ENCODE measurements around the gene IL16.

The IL16 gene

GRCh38 chr15:81257435-81257834 lies 60.8 kb downstream of the IL16 start:
- DNase-seq (ENCODE audit: low spot score) = no peak

DNA sequence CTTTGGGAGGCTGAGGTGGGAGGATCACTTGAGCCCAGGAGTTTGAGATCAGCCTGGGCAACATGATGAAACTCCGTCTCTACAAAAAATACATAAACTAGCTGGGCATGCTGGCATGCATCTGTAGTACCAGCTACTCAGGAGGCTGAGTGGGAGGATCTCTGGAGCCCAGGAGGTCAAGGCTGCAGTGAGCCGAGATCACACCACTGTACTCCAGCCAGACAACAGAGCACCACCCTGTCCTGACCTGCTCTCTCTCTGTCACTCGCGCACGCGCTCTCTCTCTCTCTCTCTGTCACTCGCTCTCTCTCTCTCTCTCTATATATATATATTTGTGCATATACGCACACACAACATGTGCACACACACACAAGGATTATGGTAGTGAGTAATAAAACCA lies 61.8 kb downstream of the IL16 start:
- DNase-seq (ENCODE audit: low spot score) = no peak

DNA sequence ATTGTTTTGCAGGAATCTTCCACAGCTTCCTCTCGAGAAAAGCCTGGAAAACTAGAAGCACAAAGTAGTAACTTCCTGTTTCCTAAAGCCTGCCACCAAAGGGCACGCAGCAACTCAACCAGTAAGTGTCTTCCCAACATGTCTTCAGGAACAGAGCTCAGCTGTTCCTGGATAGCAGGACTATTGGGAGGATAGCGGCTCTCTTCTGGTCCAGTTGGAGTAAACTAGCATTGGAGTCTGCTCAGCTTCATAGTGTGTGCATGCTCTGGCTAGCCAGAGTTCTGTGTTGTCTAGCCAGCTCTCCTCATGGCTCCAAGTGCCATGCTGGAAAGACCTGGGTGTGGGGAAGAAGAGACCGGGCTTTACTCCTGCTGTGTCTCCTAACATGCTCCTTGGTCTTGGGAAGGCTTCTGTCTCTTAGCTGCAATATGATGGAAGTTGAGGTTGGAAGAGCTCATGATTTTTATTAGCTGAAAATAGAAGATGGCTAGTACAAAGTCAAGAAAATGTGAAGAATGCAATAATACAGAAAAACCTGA lies 63.1 kb downstream of the IL16 start:
- no peak for DNase-seq (ENCODE audit: low spot score)

GRCh38 chr15:81261172-81261811 lies 64.6 kb downstream of the IL16 start:
- no peak for DNase-seq (ENCODE audit: low spot score)

GRCh38 chr15:81263477-81263876 lies 66.8 kb downstream of the IL16 start:
- DNase-seq (ENCODE audit: low spot score) = no peak

DNA sequence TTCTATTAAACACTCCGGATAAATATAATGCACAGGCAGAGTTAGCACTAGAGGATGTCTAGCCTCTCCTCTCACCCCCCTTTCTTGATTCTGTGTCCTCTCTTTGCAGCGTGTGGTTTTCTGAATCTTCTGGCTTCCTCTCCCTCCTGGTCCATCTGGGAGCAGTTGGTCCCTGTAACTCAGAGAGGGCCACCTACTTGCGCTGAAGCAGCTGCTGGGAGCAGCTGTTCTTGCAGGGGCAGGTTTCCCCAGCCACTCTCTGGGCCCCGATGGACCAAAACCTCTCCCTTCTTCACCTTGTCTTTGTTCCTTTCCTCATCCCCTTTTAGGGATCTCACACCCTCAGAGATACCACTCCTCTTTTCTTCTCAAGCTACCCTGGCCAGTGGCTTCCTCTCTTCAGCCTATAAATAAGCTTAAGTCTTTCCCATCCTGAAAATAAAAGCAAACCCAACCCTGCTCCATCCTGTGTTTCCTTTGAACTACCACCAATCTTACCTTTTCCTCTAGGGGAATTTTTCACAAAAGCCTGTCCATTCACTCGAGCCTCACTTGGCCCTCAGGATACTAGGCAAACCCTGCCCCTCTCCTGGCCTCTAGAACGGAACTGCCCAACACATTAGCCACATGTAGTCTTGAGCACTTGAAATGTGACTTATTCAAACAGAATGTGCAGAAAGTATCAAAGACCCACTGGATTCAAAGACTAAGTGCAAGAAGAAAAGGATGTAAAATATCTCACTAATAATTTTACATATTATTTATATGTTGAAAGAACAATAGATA lies 67.6 kb downstream of the IL16 start:
- DNase-seq (ENCODE audit: low spot score) = no peak

- no peak for DNase-seq (ENCODE audit: low spot score)
Observed at GRCh38 chr15:81265256-81265943, 68.7 kb downstream of the IL16 start.

DNA sequence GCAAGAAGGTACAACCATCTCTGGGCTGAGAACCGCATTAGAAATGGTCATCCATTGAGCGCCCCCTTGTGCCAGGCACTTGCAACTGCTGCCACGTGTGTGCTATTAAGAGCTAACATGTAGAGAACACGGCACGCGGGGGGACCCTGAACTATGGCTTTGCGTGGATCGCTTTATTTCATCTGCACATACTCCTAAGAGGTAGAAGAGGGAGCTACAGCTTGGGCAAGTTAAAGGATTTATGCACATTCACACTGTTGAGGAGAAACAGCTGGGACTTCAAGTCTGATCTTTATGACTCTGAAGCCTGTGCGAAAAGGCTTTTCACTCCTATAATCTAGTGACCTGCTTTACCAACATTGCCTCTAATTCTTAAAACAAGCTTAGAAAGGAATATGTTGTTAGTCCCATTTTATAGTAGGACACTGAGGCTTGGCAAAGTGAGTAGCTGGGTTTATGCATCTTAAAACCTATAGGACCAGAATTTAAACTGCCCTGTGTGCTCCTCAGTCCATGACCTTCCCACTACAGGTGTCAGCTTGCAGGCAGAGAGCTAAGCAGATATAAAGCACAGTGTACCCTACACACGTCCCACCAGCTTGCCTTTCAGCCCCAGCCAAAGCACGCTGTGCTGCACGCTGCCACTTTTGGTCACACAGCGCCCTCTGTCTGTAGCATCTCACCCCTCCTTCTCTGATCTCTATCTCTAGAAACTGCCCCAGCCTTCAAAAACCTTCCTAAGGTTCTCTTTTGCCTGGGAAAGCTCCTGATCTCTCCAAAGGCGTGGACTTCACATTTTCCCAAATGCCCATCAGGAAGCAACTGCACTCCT lies 69.5 kb downstream of the IL16 start:
- DNase-seq (ENCODE audit: low spot score) = peak; percentile 84

DNA sequence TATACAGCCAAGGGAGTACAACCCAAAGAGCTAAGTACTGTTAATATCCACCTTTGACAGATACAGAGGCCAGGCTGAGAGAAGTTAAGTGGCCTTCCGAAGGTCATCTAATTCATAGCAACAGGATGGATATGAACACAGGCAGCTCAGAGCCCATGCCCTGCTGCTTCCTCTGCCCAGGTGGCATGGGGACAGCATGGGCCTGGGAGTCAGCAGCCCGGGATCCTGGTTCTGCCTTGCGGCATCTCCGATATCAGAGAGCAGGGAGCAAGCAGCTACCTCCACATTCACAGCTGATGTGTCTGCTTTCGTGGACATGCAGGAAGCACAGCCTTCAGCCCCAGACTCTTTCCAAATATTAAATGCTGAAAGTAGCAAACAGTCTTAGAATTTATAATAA lies 71.7 kb downstream of the IL16 start:
- no peak for DNase-seq (ENCODE audit: low spot score)

DNA sequence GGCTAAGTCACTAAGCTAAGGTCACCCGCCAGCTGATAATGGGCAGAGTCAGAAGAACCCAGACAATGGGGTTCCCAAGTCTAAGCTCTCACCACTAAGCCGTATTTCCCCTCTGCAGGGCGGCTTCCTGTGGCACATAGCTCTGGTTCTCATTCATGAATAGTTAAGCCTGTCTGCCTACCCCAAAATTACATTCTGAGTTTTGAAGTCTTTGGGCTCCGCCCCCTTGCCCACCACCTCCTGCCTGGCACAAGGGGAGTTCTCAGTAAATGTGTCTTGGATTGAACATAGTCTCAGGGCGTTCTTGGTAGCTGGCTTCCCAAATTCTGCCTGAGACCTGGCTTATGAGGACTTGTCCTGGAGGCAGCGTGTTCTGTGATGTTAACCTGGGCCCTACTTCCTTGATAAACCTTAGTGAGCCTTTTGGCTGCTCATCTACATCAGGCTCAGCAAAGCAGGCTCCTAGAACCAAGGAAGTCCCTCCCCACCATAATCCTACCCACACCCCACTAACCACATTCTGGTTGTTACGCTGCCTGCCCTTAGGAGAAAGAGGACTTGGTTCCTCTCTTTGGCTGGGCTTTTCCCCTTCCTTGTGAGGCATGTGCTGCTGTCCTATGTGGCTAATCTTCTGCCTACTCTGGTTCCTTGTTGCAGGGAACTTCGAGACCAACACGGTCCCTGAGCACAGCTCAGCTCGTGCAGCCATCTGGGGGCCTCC lies 72.4 kb downstream of the IL16 start:
- DNase-seq (ENCODE audit: low spot score) = no peak

- no peak for DNase-seq (ENCODE audit: low spot score)
Observed at GRCh38 chr15:81270188-81270587, 73.5 kb downstream of the IL16 start.

GRCh38 chr15:81270781-81271491 lies 74.3 kb downstream of the IL16 start:
- no peak for DNase-seq (ENCODE audit: low spot score)

DNA sequence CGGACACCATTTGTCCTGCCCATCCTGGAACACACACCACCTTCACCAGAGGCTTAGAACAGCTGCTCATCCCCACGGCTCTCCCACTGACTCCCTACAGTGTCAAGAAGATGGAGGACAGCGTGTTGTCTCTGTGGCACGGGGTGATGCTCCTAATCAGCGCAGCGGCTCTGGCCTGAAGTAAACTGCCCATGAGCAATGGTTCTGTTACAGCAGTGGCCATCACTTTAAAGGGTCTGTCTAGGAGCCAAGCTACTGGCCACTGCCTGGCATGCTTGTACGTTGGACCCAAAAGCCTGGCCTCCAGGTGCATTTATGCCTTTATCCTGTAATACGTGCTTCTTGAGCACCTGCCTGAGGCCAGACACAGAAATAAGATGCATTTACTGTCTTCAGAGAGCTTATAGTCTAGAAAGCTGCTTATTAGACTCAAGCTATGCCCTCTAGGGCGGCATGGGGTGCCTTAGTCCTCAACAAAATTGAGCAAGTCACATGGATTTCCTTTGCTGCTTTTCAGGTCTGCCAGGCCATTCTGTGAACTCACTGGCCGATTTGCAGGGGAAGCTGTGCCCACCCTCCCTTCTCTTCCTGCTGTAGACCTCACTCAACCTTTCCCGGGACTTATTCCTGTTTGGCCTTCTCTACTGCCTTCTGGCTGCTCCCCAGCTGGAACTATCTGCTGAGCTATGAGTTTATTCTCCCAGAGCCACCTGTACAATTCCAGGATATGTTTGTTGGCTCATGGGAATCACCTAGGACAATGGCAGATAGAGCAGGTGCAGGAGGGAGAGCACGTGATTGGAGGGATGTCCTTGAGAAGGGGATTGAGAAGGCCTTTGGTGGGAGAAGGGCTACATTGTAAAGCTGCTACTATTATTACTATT lies 75.3 kb downstream of the IL16 start:
- no peak for DNase-seq (ENCODE audit: low spot score)

GRCh38 chr15:81273200-81273599 lies 76.5 kb downstream of the IL16 start:
- DNase-seq (ENCODE audit: low spot score) = no peak

DNA sequence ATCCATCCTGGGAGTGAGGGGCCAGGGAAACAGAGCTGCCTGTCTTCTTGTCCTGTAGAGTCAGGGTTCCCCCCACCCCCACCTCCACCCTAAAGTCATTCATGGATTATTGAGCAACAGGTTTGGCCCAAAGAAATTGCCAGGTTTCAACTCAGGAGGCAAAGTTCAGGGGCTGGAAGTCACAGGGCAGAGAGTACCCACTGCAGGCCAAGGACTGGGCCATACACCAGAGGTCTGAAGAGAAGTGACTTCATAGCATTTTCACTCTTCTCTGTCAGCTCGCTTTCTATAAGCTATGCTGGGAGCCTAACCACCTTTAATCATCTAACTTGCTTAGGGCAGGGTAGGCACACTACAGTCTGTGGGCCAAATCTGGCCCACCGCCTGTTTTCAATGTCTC lies 77.2 kb downstream of the IL16 start:
- DNase-seq (ENCODE audit: low spot score) = no peak

- no peak for DNase-seq (ENCODE audit: low spot score)
Observed at GRCh38 chr15:81274255-81274654, 77.6 kb downstream of the IL16 start.

DNA sequence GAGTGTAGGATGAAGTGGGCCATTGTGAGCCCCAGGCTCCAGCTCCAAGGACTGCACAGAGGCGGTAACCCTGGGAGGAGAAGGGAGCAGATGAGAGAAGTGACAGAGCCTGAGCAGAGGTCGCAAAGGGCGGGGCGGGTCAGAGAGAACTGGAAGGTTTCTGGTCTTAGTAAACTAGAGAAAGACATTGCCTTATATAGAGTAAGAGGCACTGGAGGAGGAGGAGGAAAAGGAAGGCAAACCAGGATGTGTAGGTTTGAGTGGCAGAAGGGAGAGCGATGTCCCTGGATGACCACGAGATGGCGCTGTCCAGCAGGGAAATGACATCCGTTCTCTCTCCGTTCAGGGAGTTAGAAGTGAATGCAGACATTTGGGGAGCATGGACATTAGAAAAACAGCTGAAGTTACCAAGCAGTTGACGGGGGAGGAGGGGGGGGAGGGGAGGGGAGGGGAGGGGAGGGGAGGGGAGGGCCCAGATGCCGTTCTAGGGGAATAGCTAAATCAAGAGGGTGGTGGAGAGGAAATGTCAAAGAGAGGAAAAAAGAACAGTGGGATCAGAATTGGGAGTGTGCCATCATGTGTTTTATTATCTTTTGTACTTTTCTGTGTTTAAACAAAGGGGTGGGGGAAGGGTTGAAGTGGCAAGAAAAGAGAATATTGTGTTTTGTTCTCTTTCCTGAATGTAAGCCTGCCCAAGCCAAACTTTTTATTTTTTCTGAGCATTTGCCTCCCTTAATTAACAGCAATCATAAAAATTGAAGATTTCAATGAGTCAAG lies 78.4 kb downstream of the IL16 start:
- peak; percentile 83 for DNase-seq (ENCODE audit: low spot score)

DNA sequence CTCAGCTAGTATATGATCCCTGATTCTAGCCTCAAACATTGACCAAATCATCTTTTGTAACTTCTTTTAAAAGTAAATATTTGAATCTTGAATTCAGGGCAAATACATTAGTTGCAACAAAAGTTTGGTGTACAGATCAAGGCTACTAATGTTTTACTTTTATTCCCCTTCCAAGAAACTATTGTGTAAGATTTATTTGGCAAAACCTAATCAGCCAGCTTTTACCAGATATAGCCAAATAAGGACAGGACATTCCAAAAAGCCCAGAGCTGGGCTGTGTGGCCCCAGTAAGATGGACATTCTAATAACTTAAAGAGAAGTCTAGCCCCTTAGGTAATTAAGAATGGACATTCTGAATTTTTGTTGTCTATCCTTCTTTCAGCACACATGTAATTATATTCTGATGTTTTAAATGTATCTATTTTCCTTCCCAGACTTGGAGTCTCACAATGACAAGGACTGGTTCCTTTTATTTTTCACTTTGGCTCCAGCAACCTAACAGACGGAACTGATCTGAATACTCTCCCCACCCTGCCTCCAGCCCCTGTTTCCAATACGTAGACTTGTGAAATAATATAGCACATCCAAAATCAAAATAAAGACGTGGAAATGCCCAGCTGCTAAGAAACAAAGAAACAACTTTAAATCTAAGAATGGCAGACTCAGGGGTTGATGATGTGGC lies 79.2 kb downstream of the IL16 start:
- DNase-seq (ENCODE audit: low spot score) = no peak
